ENCODE measurements around the gene TPRA1.

The TPRA1 gene

GRCh38 chr3:127588806-127589577, 1.5 kb downstream of the TPRA1 start:
- peak in 1 of 2 experiments; percentile 43 for DNase-seq

- DNase-seq: no peak
These were observed 2.7 kb downstream of the TPRA1 start for GRCh38 chr3:127587876-127588275.

- DNase-seq: no peak
These were observed 4.6 kb downstream of the TPRA1 start for GRCh38 chr3:127585813-127586413.

GRCh38 chr3:127585163-127585812, 5.2 kb downstream of the TPRA1 start:
- DNase-seq: no peak

GRCh38 chr3:127584734-127585133, 5.8 kb downstream of the TPRA1 start:
- no peak for DNase-seq

- DNase-seq: no peak
These were observed 10.0 kb downstream of the TPRA1 start for GRCh38 chr3:127580327-127581060.

- DNase-seq: no peak
These were observed 11.7 kb downstream of the TPRA1 start for GRCh38 chr3:127578802-127579201.

GRCh38 chr3:127578168-127578567, 12.4 kb downstream of the TPRA1 start:
- DNase-seq: no peak

- DNase-seq: no peak
These were observed 13.1 kb downstream of the TPRA1 start for GRCh38 chr3:127577448-127577847.

GRCh38 chr3:127574880-127575878, 15.4 kb downstream of the TPRA1 start:
- peak; percentile 94 for DNase-seq

- no peak for DNase-seq
These were observed 16.6 kb downstream of the TPRA1 start for GRCh38 chr3:127573912-127574311.

GRCh38 chr3:127573401-127573800, 17.1 kb downstream of the TPRA1 start:
- no peak for DNase-seq

GRCh38 chr3:127572735-127573134, 17.8 kb downstream of the TPRA1 start:
- no peak for DNase-seq

- DNase-seq: no peak
These were observed 18.3 kb downstream of the TPRA1 start for GRCh38 chr3:127572186-127572585.

GRCh38 chr3:127570520-127570919, 20.0 kb downstream of the TPRA1 start:
- DNase-seq: no peak

GRCh38 chr3:127569160-127569559, 21.4 kb downstream of the TPRA1 start:
- DNase-seq: no peak

GRCh38 chr3:127568586-127568985, 21.9 kb downstream of the TPRA1 start:
- no peak for DNase-seq

GRCh38 chr3:127566833-127567232, 23.7 kb downstream of the TPRA1 start:
- DNase-seq: no peak

- no peak for DNase-seq
These were observed 24.8 kb downstream of the TPRA1 start for GRCh38 chr3:127565711-127566110.

- peak; percentile 71 to 74 for DNase-seq
These were observed 30.3 kb downstream of the TPRA1 start for GRCh38 chr3:127560051-127560787.

- DNase-seq: no peak
These were observed 34.0 kb downstream of the TPRA1 start for GRCh38 chr3:127556565-127556964.

Data from AML-193 (cell line).